ENCODE results near the gene MAP3K1.

Gene MAP3K1

DNA sequence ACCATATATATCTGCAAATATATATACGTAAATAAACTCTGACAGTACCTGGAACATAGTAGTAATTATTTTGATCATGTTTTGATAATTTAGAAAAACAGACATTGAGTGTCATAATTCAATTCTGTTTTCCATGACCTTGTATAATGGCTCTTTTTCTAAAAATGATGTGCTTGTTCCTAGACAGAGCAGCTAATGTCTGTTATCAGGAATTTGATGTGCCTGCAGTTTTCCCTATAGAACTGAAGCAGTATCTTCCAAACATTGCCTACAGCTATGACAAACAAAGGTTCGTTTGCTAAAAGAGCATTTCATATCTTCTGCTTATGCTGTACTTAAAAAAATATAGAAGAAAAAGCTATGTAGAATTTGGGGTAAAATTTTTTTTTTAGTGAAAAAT is 99.3 kb downstream of the MAP3K1 start:
- Histone ChIP-seq H3K4me3 (ENCODE audit: low read depth, low read length) (no peak overlapping the region), H3K27ac (no peak overlapping the region), H3K36me3 (peaks cover 6% of the 10 kb centered on the region), H3K9me3 (ENCODE audit: severe bottlenecking) (no peaks in the 10 kb centered on the region), H3K27me3 (ENCODE audit: insufficient read depth, low read depth, severe bottlenecking) (no peaks in the 10 kb centered on the region)
- no peak for DNase-seq
- TF ChIP-seq CTCF (IDR thresholded peaks at IDR 0.05; ENCODE audit: low read depth, low read length) = no peak

DNA sequence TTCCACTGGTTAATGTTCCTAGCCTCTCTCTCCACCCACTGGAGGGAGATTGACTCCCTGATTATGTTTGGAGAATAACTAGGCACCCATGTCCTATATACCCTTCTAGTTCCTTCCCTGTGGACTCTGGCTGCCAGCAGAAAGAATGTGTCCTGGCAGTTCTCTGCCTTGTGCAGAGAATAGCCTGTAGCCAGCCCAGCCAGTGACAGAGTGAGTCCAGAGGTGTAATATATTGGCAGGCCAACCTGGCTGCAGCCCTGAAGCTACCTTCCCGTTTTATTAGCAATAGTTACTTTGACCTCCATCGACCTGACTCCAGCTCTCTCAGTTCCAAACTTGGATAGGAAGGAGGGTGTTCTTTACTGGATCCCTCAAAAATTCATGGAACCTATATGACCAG is 102.2 kb downstream of the MAP3K1 start:
- Histone ChIP-seq H3K4me3 (ENCODE audit: low read depth, low read length) (no peak overlapping the region), H3K9me3 (ENCODE audit: severe bottlenecking) (no peaks in the 10 kb centered on the region), H3K36me3 (peaks cover 11% of the 10 kb centered on the region), H3K27me3 (ENCODE audit: insufficient read depth, low read depth, severe bottlenecking) (no peaks in the 10 kb centered on the region), H3K27ac (no peak overlapping the region)
- no peak for DNase-seq
- no peak for TF ChIP-seq CTCF (IDR thresholded peaks at IDR 0.05; ENCODE audit: low read depth, low read length)

- peaks cover 16% of the 10 kb centered on the region for H3K36me3 ChIP-seq
- H3K27me3 ChIP-seq (ENCODE audit: insufficient read depth, low read depth, severe bottlenecking) = no peaks in the 10 kb centered on the region
- H3K4me3 ChIP-seq (ENCODE audit: low read depth, low read length) = no peak overlapping the region
- H3K27ac ChIP-seq = no peak overlapping the region
- no peak for DNase-seq
- TF ChIP-seq CTCF (IDR thresholded peaks at IDR 0.05; ENCODE audit: low read depth, low read length) = no peak
- H3K9me3 ChIP-seq (ENCODE audit: severe bottlenecking) = no peaks in the 10 kb centered on the region
Measured at GRCh38 chr5:56918054-56918453, 102.7 kb downstream of the MAP3K1 start.

GRCh38 chr5:56919942-56920662 is 104.8 kb downstream of the MAP3K1 start:
- no peaks in the 10 kb centered on the region for H3K27me3 ChIP-seq (ENCODE audit: insufficient read depth, low read depth, severe bottlenecking)
- peaks cover 27% of the 10 kb centered on the region for H3K36me3 ChIP-seq
- TF ChIP-seq CTCF (IDR thresholded peaks at IDR 0.05; ENCODE audit: low read depth, low read length) = no peak
- no peaks in the 10 kb centered on the region for H3K9me3 ChIP-seq (ENCODE audit: severe bottlenecking)
- H3K27ac ChIP-seq = no peak overlapping the region
- DNase-seq = no peak
- no peak overlapping the region for H3K4me3 ChIP-seq (ENCODE audit: low read depth, low read length)

DNA sequence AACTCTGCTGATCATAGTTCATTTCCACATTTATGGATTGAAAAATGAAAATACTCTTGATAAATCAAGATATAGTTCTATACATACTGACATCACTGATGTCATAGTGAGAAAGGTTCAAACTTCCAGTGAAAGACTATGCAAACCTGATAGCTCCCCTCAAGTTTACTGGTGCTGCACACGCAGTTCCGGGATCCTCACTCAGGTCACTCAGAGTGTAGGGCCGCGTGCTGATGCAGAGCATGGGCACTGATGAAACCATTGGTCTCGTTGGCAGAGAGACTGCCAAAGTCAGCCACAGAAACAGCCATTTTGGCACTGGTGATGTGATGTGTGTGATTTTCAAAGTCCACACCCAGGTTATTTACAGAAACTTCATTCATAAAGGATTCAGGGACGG is 107.6 kb downstream of the MAP3K1 start:
- Histone ChIP-seq H3K27me3 (ENCODE audit: insufficient read depth, low read depth, severe bottlenecking) (no peaks in the 10 kb centered on the region), H3K9me3 (ENCODE audit: severe bottlenecking) (no peaks in the 10 kb centered on the region), H3K27ac (no peak overlapping the region), H3K36me3 (peaks cover 52% of the 10 kb centered on the region), H3K4me3 (ENCODE audit: low read depth, low read length) (no peak overlapping the region)
- DNase-seq = no peak
- TF ChIP-seq CTCF (IDR thresholded peaks at IDR 0.05; ENCODE audit: low read depth, low read length) = no peak

DNA sequence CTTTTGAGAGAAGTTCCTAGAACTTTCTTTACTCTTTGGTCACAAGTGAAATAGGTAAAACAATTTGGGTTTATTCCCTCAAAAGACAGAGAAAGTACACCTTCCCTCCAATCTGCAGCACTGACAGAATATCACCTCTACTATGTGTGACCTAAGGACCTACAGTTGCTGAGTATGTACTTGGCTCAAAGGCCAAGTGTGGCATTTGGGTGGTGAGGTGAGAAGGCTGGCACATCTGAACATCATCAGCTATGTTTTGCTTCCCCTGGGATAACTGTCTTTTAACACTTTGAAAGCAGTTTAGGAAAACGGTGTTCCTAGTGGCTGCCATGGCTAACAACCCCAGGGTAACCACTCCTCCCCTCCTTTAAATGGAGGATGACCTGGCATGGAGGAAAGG is 119.0 kb downstream of the MAP3K1 start:
- Histone ChIP-seq H3K27me3 (ENCODE audit: insufficient read depth, low read depth, severe bottlenecking) (no peaks in the 10 kb centered on the region), H3K27ac (no peak overlapping the region), H3K36me3 (peaks cover 91% of the 10 kb centered on the region), H3K9me3 (ENCODE audit: severe bottlenecking) (no peaks in the 10 kb centered on the region), H3K4me3 (ENCODE audit: low read depth, low read length) (no peak overlapping the region)
- no peak for DNase-seq
- no peak for TF ChIP-seq CTCF (IDR thresholded peaks at IDR 0.05; ENCODE audit: low read depth, low read length)
